Gastroesophageal sphincter (tissue), 3 donors: ENCODE results near the gene SQSTM1.

Experiments used
- CTCF ChIP-seq, 4 experiments: fragments of 200-600 bp in 2 of 4; fragments of 450-650 bp in 2 of 4; sonication (generic) in 1 of 4; IDR thresholded peaks; one replicate each; pipeline ENCODE4 v1.5.1; 2017 to 2019; ENCODE audit warnings: antibody characterized with exemption in 4 of 4, mild to moderate bottlenecking in 2 of 4, moderate library complexity in 2 of 4
- EP300 ChIP-seq: sonication (generic); formaldehyde crosslinking; IDR thresholded peaks from one replicate; pipeline ENCODE4 v1.6.1; 2017; ENCODE audit warnings: antibody characterized with exemption, mild to moderate bottlenecking
- POLR2A ChIP-seq, 2 donors: fragments of 450-650 bp; IDR thresholded peaks; one replicate each; pipeline ENCODE4 v1.6.1; 2017; ENCODE audit warnings: antibody characterized with exemption in 2 of 2, mild to moderate bottlenecking in 2 of 2, moderate library complexity in 1 of 2
- POLR2AphosphoS5 ChIP-seq: sonication (generic); formaldehyde crosslinking; IDR thresholded peaks from one replicate; pipeline ENCODE4 v1.6.1; 2017; ENCODE audit warnings: antibody characterized with exemption

- TF ChIP-seq CTCF (IDR thresholded peaks at IDR 0.05) (no peak), POLR2A (IDR thresholded peaks at IDR 0.05) (no peak), EP300 (no peak), POLR2AphosphoS5 (no peak)
Measured at GRCh38 chr5:179876610-179876952, 55.9 kb downstream of the SQSTM1 start.
